ENCODE results near the gene KCNH2.

KCNH2 gene

DNA sequence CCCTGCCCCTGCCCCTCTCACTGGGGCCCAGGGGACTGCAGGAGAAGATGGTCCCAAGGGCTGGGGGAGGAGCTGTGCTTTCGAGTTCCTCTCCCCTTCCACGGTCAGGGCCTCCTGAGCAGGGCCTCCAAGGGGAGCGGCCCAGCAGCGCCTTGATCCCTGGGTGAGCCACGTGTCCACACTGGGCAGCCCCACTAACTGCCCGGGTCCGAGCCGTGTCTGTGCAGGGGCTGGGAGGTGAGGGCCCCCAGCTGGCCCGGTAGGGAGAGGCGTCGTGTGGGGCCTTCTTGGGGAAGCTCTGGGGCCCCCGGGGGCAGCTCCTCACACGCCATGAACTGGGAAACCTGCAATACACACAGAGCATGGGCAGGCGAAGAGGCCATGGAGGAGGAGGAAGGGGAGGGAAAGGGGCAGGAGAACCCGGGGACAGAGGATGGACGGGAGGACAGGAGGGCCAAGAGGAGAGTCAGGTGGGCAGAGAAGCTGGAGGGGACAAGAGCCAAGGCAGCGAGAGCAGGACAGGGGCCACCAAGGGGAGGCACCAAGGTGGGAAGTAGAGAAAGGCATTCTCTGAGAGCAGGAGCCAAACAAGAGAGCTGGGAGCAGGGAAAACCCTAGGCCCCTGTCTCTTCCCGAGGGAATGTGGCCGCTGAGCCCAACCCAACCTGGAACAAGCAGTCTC is 32.8 kb downstream of the KCNH2 start:
- H4K20me1 ChIP-seq (ENCODE audit: low read depth, low read length): no peaks in the 10 kb centered on the region
- H3K27me3 ChIP-seq (ENCODE audit: low read length): no peaks in the 10 kb centered on the region
- H3K27ac ChIP-seq (ENCODE audit: low read depth, low read length): no peak overlapping the region
- no peak overlapping the region for H3K9ac ChIP-seq (ENCODE audit: low read length)
- no peaks in the 10 kb centered on the region for H3K36me3 ChIP-seq (ENCODE audit: low read length)
- H3F3A ChIP-seq (ENCODE audit: insufficient read depth): no peaks in the 10 kb centered on the region
- no peaks in the 10 kb centered on the region for H3K79me2 ChIP-seq (ENCODE audit: insufficient read depth, low read length)
- H3K9me2 ChIP-seq (replicated peaks; ENCODE audit: insufficient read depth, low read length): no peaks in the 10 kb centered on the region
- no peak overlapping the region for H3K4me3 ChIP-seq (ENCODE audit: insufficient read depth, low read length, poor library complexity, severe bottlenecking)
- H3K4me2 ChIP-seq (ENCODE audit: low read depth, low read length, poor library complexity, severe bottlenecking): no peak overlapping the region
- no peak overlapping the region for H2AFZ ChIP-seq (ENCODE audit: low read depth, low read length, severe bottlenecking)
- no peaks in the 10 kb centered on the region for H3K9me3 ChIP-seq (ENCODE audit: insufficient read depth, low read length)
- no peak for TF ChIP-seq EZH2phosphoT487 (conservative IDR thresholded peaks at IDR 0.05; ENCODE audit: low read length)
- TF ChIP-seq, protein P1, sequence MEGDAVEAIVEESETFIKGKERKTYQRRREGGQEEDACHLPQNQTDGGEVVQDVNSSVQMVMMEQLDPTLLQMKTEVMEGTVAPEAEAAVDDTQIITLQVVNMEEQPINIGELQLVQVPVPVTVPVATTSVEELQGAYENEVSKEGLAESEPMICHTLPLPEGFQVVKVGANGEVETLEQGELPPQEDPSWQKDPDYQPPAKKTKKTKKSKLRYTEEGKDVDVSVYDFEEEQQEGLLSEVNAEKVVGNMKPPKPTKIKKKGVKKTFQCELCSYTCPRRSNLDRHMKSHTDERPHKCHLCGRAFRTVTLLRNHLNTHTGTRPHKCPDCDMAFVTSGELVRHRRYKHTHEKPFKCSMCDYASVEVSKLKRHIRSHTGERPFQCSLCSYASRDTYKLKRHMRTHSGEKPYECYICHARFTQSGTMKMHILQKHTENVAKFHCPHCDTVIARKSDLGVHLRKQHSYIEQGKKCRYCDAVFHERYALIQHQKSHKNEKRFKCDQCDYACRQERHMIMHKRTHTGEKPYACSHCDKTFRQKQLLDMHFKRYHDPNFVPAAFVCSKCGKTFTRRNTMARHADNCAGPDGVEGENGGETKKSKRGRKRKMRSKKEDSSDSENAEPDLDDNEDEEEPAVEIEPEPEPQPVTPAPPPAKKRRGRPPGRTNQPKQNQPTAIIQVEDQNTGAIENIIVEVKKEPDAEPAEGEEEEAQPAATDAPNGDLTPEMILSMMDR (IDR thresholded peaks at IDR 0.05; ENCODE audit: insufficient read depth, low read length, poor library complexity, severe bottlenecking): no peak

DNA sequence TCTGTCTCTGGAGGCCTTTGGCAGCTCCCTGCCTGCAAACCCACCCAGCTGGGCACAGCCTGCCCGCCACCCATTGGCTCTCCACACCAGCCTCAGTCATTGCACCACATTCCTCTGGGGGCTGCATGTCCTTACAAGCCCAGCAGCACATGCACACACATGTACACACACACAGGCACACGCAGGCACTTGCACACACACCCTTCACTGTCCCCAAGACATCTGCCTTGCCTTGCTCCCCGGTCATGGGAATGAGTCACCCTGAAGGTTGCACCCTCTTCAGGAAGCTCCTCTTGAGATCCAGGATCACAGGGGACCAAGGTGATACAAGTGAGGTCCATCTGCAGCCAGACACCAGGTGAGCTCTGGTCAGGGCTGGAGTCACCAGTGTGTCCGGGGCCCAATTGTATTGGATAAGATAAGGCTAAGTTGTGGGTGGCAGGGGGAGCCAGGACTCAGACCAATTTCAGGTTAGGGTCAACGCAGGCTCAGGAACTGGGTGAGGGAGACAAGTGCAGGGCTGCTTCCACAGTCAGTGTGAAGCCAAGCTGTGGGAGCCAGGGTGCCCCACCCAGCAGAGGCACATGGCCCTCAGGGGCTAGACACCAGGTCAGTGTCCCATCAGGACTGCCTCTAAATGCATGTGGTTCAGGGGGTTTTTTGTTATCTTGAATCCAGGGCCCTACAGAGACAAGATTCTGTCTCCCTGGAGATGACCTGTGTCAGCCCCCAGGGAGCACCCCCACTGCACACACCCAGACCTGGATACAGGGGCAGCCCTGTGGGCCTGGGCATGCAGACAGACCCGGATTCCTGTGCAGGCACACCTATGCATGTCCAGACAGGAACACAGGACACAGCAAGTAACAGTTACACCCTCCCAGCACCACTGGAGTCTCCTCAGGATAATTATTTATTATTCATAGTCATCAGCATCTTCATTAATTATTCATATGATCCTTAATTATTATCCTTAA is 33.8 kb downstream of the KCNH2 start:
- Histone ChIP-seq H3K4me2 (ENCODE audit: low read depth, low read length, poor library complexity, severe bottlenecking) (no peak overlapping the region), H3K9ac (ENCODE audit: low read length) (no peak overlapping the region)
- TF ChIP-seq, protein P1 (IDR thresholded peaks at IDR 0.05; ENCODE audit: insufficient read depth, low read length, poor library complexity, severe bottlenecking): no peak
- TF ChIP-seq EZH2phosphoT487 (conservative IDR thresholded peaks at IDR 0.05; ENCODE audit: low read length): no peak

DNA sequence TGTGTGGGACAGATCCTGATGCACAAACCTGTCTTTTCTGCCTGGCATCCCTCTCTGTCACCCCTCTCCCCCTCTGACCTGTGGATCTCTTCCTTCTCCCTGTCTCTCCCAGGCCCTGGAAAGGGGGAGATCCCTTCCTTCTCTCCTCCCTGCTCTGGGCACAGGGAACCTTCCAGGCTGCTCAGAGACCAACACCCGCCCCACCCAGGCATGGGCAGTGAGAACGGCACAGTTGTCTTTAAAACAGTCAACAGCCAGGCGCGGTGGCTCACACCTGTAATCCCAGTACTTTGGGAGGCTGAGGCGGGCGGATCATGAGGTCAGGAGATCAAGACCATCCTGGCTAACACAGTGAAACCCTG is 34.7 kb downstream of the KCNH2 start:
- H3K4me2 ChIP-seq (ENCODE audit: low read depth, low read length, poor library complexity, severe bottlenecking): no peak overlapping the region
- H3K27me3 ChIP-seq (ENCODE audit: low read length): no peaks in the 10 kb centered on the region

More for the DNA sequence above, 33.8 kb downstream of the KCNH2 start:
- no peaks in the 10 kb centered on the region for H4K20me1 ChIP-seq (ENCODE audit: low read depth, low read length)
- no peak overlapping the region for H3K27ac ChIP-seq (ENCODE audit: low read depth, low read length)
- H3K9me2 ChIP-seq (replicated peaks; ENCODE audit: insufficient read depth, low read length): no peaks in the 10 kb centered on the region
- no peaks in the 10 kb centered on the region for H3K36me3 ChIP-seq (ENCODE audit: low read length)
- H3K4me3 ChIP-seq (ENCODE audit: insufficient read depth, low read length, poor library complexity, severe bottlenecking): no peak overlapping the region
- H3K27me3 ChIP-seq (ENCODE audit: low read length): no peaks in the 10 kb centered on the region
- no peaks in the 10 kb centered on the region for H3F3A ChIP-seq (ENCODE audit: insufficient read depth)
- no peaks in the 10 kb centered on the region for H3K79me2 ChIP-seq (ENCODE audit: insufficient read depth, low read length)
- no peaks in the 10 kb centered on the region for H3K9me3 ChIP-seq (ENCODE audit: insufficient read depth, low read length)
- no peak overlapping the region for H2AFZ ChIP-seq (ENCODE audit: low read depth, low read length, severe bottlenecking)

More for the DNA sequence above, 34.7 kb downstream of the KCNH2 start:
- Histone ChIP-seq H3K9me2 (replicated peaks; ENCODE audit: insufficient read depth, low read length) (no peaks in the 10 kb centered on the region), H3K27ac (ENCODE audit: low read depth, low read length) (no peak overlapping the region), H4K20me1 (ENCODE audit: low read depth, low read length) (no peaks in the 10 kb centered on the region), H3K9me3 (ENCODE audit: insufficient read depth, low read length) (no peaks in the 10 kb centered on the region), H3F3A (ENCODE audit: insufficient read depth) (no peaks in the 10 kb centered on the region), H3K36me3 (ENCODE audit: low read length) (no peaks in the 10 kb centered on the region), H2AFZ (ENCODE audit: low read depth, low read length, severe bottlenecking) (no peak overlapping the region), H3K4me3 (ENCODE audit: insufficient read depth, low read length, poor library complexity, severe bottlenecking) (no peak overlapping the region), H3K79me2 (ENCODE audit: insufficient read depth, low read length) (no peaks in the 10 kb centered on the region), H3K9ac (ENCODE audit: low read length) (no peak overlapping the region)
- TF ChIP-seq, protein P1 (IDR thresholded peaks at IDR 0.05; ENCODE audit: insufficient read depth, low read length, poor library complexity, severe bottlenecking): no peak
- TF ChIP-seq EZH2phosphoT487 (conservative IDR thresholded peaks at IDR 0.05; ENCODE audit: low read length): no peak

Measured in SU-DHL-6 (cell line).